ENCODE data around the gene NAALADL2. TPM values are rescaled to one million over a fixed set of nuclear protein-coding genes. Genes with fewer than 3 reads are reported as not detected.

Gene NAALADL2
- total and polyA plus RNA-seq, 2 of the 4 experiments (the other 2 are of a cell fraction): 3.8 to 19.2 TPM

DNA sequence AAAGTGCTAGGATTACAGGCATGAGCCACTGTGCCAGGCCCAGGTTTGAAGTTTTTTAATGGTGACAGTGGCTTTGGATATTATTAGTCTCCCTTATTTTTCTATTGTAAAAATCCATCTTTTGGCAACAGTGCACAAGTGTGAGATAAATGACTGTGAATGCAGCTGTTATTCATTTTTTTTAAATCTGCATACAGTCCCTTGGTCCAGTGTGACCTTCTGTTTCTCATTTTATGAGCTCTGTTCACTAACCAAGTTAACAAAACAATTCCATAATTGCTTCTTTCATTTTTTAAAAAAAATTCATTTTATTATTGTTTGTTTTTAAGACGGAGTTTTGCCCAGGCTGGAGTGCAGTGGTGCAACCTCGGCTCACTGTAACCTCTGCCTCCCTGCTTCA, 381.8 kb downstream of the NAALADL2 start:
- ATAC-seq (ENCODE audit: low read depth): no peak
- TF ChIP-seq, protein P1, sequence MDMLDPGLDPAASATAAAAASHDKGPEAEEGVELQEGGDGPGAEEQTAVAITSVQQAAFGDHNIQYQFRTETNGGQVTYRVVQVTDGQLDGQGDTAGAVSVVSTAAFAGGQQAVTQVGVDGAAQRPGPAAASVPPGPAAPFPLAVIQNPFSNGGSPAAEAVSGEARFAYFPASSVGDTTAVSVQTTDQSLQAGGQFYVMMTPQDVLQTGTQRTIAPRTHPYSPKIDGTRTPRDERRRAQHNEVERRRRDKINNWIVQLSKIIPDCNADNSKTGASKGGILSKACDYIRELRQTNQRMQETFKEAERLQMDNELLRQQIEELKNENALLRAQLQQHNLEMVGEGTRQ (IDR thresholded peaks at IDR 0.05; ENCODE audit: low read depth, low read length): no peak
- TF ChIP-seq BHLHE40 (IDR thresholded peaks at IDR 0.05; ENCODE audit: low read depth, low read length) (no peak), RCOR1 (IDR thresholded peaks at IDR 0.05; ENCODE audit: insufficient replicate concordance, low read length) (no peak)
- TF ChIP-seq, protein P2, sequence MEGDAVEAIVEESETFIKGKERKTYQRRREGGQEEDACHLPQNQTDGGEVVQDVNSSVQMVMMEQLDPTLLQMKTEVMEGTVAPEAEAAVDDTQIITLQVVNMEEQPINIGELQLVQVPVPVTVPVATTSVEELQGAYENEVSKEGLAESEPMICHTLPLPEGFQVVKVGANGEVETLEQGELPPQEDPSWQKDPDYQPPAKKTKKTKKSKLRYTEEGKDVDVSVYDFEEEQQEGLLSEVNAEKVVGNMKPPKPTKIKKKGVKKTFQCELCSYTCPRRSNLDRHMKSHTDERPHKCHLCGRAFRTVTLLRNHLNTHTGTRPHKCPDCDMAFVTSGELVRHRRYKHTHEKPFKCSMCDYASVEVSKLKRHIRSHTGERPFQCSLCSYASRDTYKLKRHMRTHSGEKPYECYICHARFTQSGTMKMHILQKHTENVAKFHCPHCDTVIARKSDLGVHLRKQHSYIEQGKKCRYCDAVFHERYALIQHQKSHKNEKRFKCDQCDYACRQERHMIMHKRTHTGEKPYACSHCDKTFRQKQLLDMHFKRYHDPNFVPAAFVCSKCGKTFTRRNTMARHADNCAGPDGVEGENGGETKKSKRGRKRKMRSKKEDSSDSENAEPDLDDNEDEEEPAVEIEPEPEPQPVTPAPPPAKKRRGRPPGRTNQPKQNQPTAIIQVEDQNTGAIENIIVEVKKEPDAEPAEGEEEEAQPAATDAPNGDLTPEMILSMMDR (conservative IDR thresholded peaks at IDR 0.05; ENCODE audit: low read depth, low read length): no peak
- no peak overlapping the region for H2BK120ac ChIP-seq (ENCODE audit: low read depth, low read length)
- H2BK15ac ChIP-seq (ENCODE audit: low read depth, low read length): no peak overlapping the region
- no peaks in the 10 kb centered on the region for H3K4me1 ChIP-seq (ENCODE audit: control insufficient read depth, insufficient read depth, low read length)
- DNase-seq: no peak
- no peak overlapping the region for H3K56ac ChIP-seq (ENCODE audit: extremely low read depth, insufficient read depth, low read length)
- no peak overlapping the region for H3K9ac ChIP-seq (ENCODE audit: low read depth, low read length)
- H4K8ac ChIP-seq (ENCODE audit: low read depth in 2 of 2, low read length in 2 of 2): no peak overlapping the region
- H3K79me1 ChIP-seq (ENCODE audit: low read depth in 1 of 2, low read length in 2 of 2): no peaks in the 10 kb centered on the region
- no peak overlapping the region for H4K91ac ChIP-seq (ENCODE audit: insufficient read depth, low read depth, low read length)
- no CpG with 5 or more reads among the region's 2 CpGs for WGBS, 2 experiments (ENCODE audit: extremely low coverage in 2 of 2, insufficient read length in 1 of 2)
- H3K4me2 ChIP-seq (ENCODE audit: low read depth, low read length): no peak overlapping the region
- ChIA-PET POLR2A (ENCODE audit: unreplicated experiment) (no interaction called here), CTCF (no interaction called here)
- H3K27ac ChIP-seq (ENCODE audit: insufficient read depth, low read length): no peak overlapping the region
- H2AFZ ChIP-seq (replicated peaks; ENCODE audit: low read length, poor library complexity): no peak overlapping the region
- H3K18ac ChIP-seq (ENCODE audit: low read depth, low read length): no peak overlapping the region
- H3K14ac ChIP-seq (replicated peaks; ENCODE audit: low read depth, low read length): no peak overlapping the region
- no peak overlapping the region for H2AK5ac ChIP-seq (ENCODE audit: low read depth, low read length)
- no peak overlapping the region; the same call in 1 of the 2 replicates for H2BK20ac ChIP-seq (ENCODE audit: low read depth, low read length)
- no peaks in the 10 kb centered on the region for H3K9me1 ChIP-seq (ENCODE audit: insufficient read depth, low read length)
- no peak overlapping the region for H3K4me3 ChIP-seq (ENCODE audit: insufficient read depth, low read depth, low read length)
- dilution Hi-C loops (cut with HindIII; ENCODE audit: low sequenced_read_pairs, unreplicated experiment) (no loop called here), in situ Hi-C loops (cut with MboI; ENCODE audit: low sequenced_read_pairs) (no loop called here), intact Hi-C loops (cut with micrococcal nuclease) (no loop called here)
- no peak overlapping the region for H2BK5ac ChIP-seq (ENCODE audit: low read depth, low read length, poor library complexity, severe bottlenecking)
- no peak overlapping the region for H4K5ac ChIP-seq (ENCODE audit: low read depth, low read length)
- no TSS peak for BruUV-seq (replicated peaks)
- no peaks in the 10 kb centered on the region for H3K9me3 ChIP-seq (ENCODE audit: control insufficient read depth, insufficient read depth, low read length)
- H4K20me1 ChIP-seq (ENCODE audit: insufficient read depth, low read length): no peaks in the 10 kb centered on the region
- H3K23ac ChIP-seq (ENCODE audit: low read depth, low read length): no peak overlapping the region
- no peak overlapping the region for H3K4ac ChIP-seq (ENCODE audit: low read depth, low read length)
- H3K36me3 ChIP-seq (ENCODE audit: control insufficient read depth, insufficient read depth, low read length): no peaks in the 10 kb centered on the region
- no peaks in the 10 kb centered on the region for H3K27me3 ChIP-seq (ENCODE audit: control insufficient read depth, insufficient read depth, low read length)
- no peak overlapping the region for H2AK9ac ChIP-seq (replicated peaks; ENCODE audit: low read depth, low read length, poor library complexity)

Measured in IMR-90 (cell line).